Lower leg skin (tissue), 4 donors: ENCODE measurements around the gene BTD. TPM values are rescaled to one million over a fixed set of nuclear protein-coding genes. Genes with fewer than 3 reads are reported as not detected.

Source experiments
- microRNA-seq, 2 donors: library from miRNA; unstranded; fragments of <30 nt; microRNA quantifications; one replicate each; pipeline ENCODE4, GENCODE V29; 2016; ENCODE audit warnings: borderline replicate concordance in 2 of 2, borderline number of aligned reads in 1 of 2
- total RNA-seq, 4 donors: library from RNA; depleted of rRNA; stranded (reverse); fragments of >200 nt; gene quantifications; one replicate each; pipeline ENCODE4 v1.1.0, GENCODE V29; 2016

Gene BTD
- total RNA-seq, 4 donors from 2014 or later, result 18.1 to 24.6 (median 21.4) TPM

Small RNA genes within 50 kb of the gene (microRNA-seq; reads per million reads assigned to microRNA genes)
- 0 reads per million in 2 donors for gene MIR3134

Other genes with a start within 250 kb of the BTD start
- 10 to 100 TPM in 1 of 4 donors, 1 to 10 TPM in 3; 4.9 to 15.2 (median 7.9) TPM for gene METTL6, start 174.2 kb upstream of the BTD start, total RNA-seq
- gene EAF1, start 174.1 kb upstream of the BTD start, total RNA-seq, result 10 to 100 TPM; 18.3 to 35.5 (median 28.2) TPM
- 1 to 10 TPM in 3 of 4 donors, under 1 TPM in 1; 0.10 to 3.3 (median 1.8) TPM for gene COLQ, start 80.0 kb upstream of the BTD start, total RNA-seq
- gene HACL1, start 176 bp upstream of the BTD start, total RNA-seq, result 10 to 100 TPM; 13.6 to 20.4 (median 18.2) TPM
- 10 to 100 TPM; 25.7 to 44.7 (median 40.9) TPM for gene ANKRD28, start 196.2 kb downstream of the BTD start, total RNA-seq